GM21515 (cell line): ENCODE measurements around the gene TGFA.
A peak's percentile ranks its signal among the peaks of the same experiment; 100 is the strongest.

Source experiments
- ATAC-seq: cut with Tn5 transposase; IDR thresholded peaks from one replicate; pipeline ENCODE4 v1.9.1; 2021; ENCODE audit not compliant: unreplicated experiment

TGFA gene

GRCh38 chr2:70553584-70554337, at the start of gene TGFA:
TSS of gene TGFA (minus strand) at chr2:70553826. CDS start at chr2:70553767, 59 bp downstream.
- peak; percentile 73 for ATAC-seq

- ATAC-seq = no peak
Observed at GRCh38 chr2:70603066-70603465, 49.4 kb upstream of the TGFA start.

GRCh38 chr2:70598197-70598596, 44.6 kb upstream of the TGFA start:
- no peak for ATAC-seq

- ATAC-seq = no peak
Observed at GRCh38 chr2:70596739-70597138, 43.1 kb upstream of the TGFA start.

- ATAC-seq = no peak
Observed at GRCh38 chr2:70596293-70596692, 42.7 kb upstream of the TGFA start.

GRCh38 chr2:70583091-70583490, 29.5 kb upstream of the TGFA start:
- ATAC-seq = no peak

GRCh38 chr2:70580352-70580751, 26.7 kb upstream of the TGFA start:
- no peak for ATAC-seq

GRCh38 chr2:70574618-70575017, 21.0 kb upstream of the TGFA start:
- ATAC-seq = no peak

- ATAC-seq = no peak
Observed at GRCh38 chr2:70574109-70574508, 20.5 kb upstream of the TGFA start.

- ATAC-seq = no peak
Observed at GRCh38 chr2:70570041-70570661, 16.5 kb upstream of the TGFA start.

- no peak for ATAC-seq
Observed at GRCh38 chr2:70569559-70569958, 15.9 kb upstream of the TGFA start.

GRCh38 chr2:70566906-70567305, 13.3 kb upstream of the TGFA start:
- no peak for ATAC-seq

GRCh38 chr2:70566464-70566863, 12.8 kb upstream of the TGFA start:
- no peak for ATAC-seq

- ATAC-seq = no peak
Observed at GRCh38 chr2:70565039-70565731, 11.6 kb upstream of the TGFA start.

GRCh38 chr2:70561893-70562292, 8.3 kb upstream of the TGFA start:
- ATAC-seq = no peak

GRCh38 chr2:70560442-70560841, 6.8 kb upstream of the TGFA start:
- no peak for ATAC-seq

GRCh38 chr2:70560040-70560439, 6.4 kb upstream of the TGFA start:
- ATAC-seq = no peak

- no peak for ATAC-seq
Observed at GRCh38 chr2:70558195-70558808, 4.7 kb upstream of the TGFA start.

- ATAC-seq = no peak
Observed at GRCh38 chr2:70557171-70557838, 3.7 kb upstream of the TGFA start.

- ATAC-seq = no peak
Observed at GRCh38 chr2:70556608-70557007, 3.0 kb upstream of the TGFA start.

- no peak for ATAC-seq
Observed at GRCh38 chr2:70554338-70554892, 789 bp upstream of the TGFA start.
